HG03575 (cell line): ENCODE results near the gene CLDN14.

Experiments
- ATAC-seq: cut with Tn5 transposase; IDR thresholded peaks from one replicate; pipeline ENCODE4 v1.9.1; 2021; ENCODE audit not compliant: unreplicated experiment, insufficient number of reproducible peaks, low FRiP score; ENCODE audit errors: extremely low read depth

The CLDN14 gene

DNA sequence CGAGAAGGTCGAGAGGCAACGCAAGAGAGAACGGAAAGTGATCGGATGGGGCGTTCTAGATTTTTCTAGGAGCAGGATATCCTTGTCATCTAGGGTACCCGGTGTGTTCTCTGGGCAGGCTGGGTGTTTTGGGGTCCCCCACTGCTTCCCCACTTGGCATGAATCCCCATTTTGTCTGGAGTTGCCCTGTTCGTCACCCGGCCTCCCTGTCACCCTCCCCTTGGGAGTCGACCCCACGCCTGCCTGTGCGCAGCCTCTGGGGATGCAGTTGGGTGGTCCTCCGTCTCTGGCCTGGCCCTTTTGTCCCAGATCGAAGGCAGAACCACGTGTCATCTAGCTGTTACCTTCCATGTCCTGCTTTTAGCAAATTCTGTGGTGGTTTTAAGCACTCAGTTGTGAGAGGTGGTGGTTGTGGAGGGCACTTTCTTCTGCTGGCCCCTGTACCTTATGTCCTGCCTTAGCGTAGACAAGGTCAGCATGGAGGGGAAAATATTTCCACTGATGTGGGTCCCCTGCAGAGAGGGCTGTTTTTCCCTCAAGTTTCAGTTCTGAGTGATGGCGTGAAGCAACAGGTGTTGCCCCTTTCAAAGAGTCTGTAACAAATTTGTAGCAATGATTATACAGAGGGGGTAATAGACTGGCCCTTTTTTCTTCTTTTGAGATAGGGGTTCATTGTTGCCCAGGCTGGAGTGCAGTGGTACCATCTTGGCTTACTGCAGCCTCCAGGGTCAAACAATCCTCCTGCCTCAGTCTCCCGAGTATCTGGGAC lies 59.2 kb downstream of the CLDN14 start:
- no peak for ATAC-seq

GRCh38 chr21:36419996-36420395 lies 59.9 kb downstream of the CLDN14 start:
- no peak for ATAC-seq

- no peak for ATAC-seq
These were observed 60.7 kb downstream of the CLDN14 start for GRCh38 chr21:36419241-36419640.

- ATAC-seq: no peak
These were observed 64.5 kb downstream of the CLDN14 start for GRCh38 chr21:36415375-36415774.

- ATAC-seq: no peak
These were observed 67.0 kb downstream of the CLDN14 start for GRCh38 chr21:36412916-36413315.

- ATAC-seq: no peak
These were observed 68.6 kb downstream of the CLDN14 start for GRCh38 chr21:36411301-36411700.
